MV-4-11 (cell line): ENCODE data around the gene ALG14.

ENCODE experiments used
- DNase-seq: peaks from one replicate; lab custom pipeline; 2025; lab: John Stamatoyannopoulos, UW

The ALG14 gene

GRCh38 chr1:94980582-94981574 is 91.9 kb downstream of the ALG14 start:
- no peak for DNase-seq

GRCh38 chr1:94979656-94980581 is 92.8 kb downstream of the ALG14 start:
- no peak for DNase-seq

GRCh38 chr1:94979131-94979530 is 93.6 kb downstream of the ALG14 start:
- DNase-seq, result no peak

- no peak for DNase-seq
Measured at GRCh38 chr1:94978401-94978800, 94.3 kb downstream of the ALG14 start.

- DNase-seq, result no peak
Measured at GRCh38 chr1:94976971-94977548, 95.7 kb downstream of the ALG14 start.

GRCh38 chr1:94974824-94975223 is 97.9 kb downstream of the ALG14 start:
- no peak for DNase-seq

- DNase-seq, result no peak
Measured at GRCh38 chr1:94974241-94974640, 98.5 kb downstream of the ALG14 start.

- no peak for DNase-seq
Measured at GRCh38 chr1:94973309-94973922, 99.3 kb downstream of the ALG14 start.

- DNase-seq, result no peak
Measured at GRCh38 chr1:94971491-94971924, 101.2 kb downstream of the ALG14 start.

- DNase-seq, result no peak
Measured at GRCh38 chr1:94970783-94971182, 102.0 kb downstream of the ALG14 start.

GRCh38 chr1:94969137-94969536 is 103.6 kb downstream of the ALG14 start:
- DNase-seq, result no peak

GRCh38 chr1:94966033-94966432 is 106.7 kb downstream of the ALG14 start:
- DNase-seq, result no peak

- no peak for DNase-seq
Measured at GRCh38 chr1:94963864-94964263, 108.9 kb downstream of the ALG14 start.

- peak; percentile 83 for DNase-seq
Measured at GRCh38 chr1:94962409-94963265, 110.1 kb downstream of the ALG14 start.

- no peak for DNase-seq
Measured at GRCh38 chr1:94961988-94962387, 110.8 kb downstream of the ALG14 start.

- no peak for DNase-seq
Measured at GRCh38 chr1:94961582-94961981, 111.2 kb downstream of the ALG14 start.

- no peak for DNase-seq
Measured at GRCh38 chr1:94958081-94958480, 114.7 kb downstream of the ALG14 start.

- no peak for DNase-seq
Measured at GRCh38 chr1:94955767-94956632, 116.8 kb downstream of the ALG14 start.

- DNase-seq, result no peak
Measured at GRCh38 chr1:94954263-94955220, 118.2 kb downstream of the ALG14 start.
